K562 (cell line): ENCODE data around the gene WNT7B. TPM values are rescaled to one million over a fixed set of nuclear protein-coding genes. Genes with fewer than 3 reads are reported as not detected.

Source experiments
- ATAC-seq: fragments of 200-7000 bp; cut with Tn5 transposase; 3 replicates; pipeline ENCODE4 v1.9.1; 2020; ENCODE audit warnings: moderate library complexity
- BruUV-seq: library from RNA; stranded (reverse); fragments of 400-500 nt; replicated peaks from 2 replicates; lab custom pipeline; 2021; lab: Mats Ljungman, UMichigan
- CTCF ChIA-PET: fragments of 300-600 bp; formaldehyde crosslinking; extraction: SDS; loops from one replicate; lab custom pipeline; 2021; ENCODE audit warnings: low intra/inter-chr PET ratio; lab: Yijun Ruan, JAX
- POLR2A ChIA-PET: fragments of 300-600, 350-650 bp; sonication (Branson Sonifier 250); formaldehyde crosslinking; extraction: SDS; loops from one replicate; lab custom pipeline; 2021; ENCODE audit warnings: antibody characterized with exemption, inconsistent platforms; lab: Yijun Ruan, JAX
- DNase-seq, 4 experiments: peaks; one replicate each; pipeline versions ENCODE4 v3.0.0 to v3.0.0-alpha.2; 2011 to 2018; ENCODE audit warnings: low spot score in 3 of 4, mixed read lengths in 3 of 4; ENCODE audit errors: extremely low read depth in 1 of 4
- FAIRE-seq: peaks from 2 replicates; lab custom pipeline; 2011; peaks lifted over from hg19 to GRCh38; lab: Jason Lieb, UNC
- H2AFZ ChIP-seq: 2 replicates; pipeline ENCODE4 v1.6.0; 2011; ENCODE audit warnings: low read depth, low read length, control low read depth, inconsistent platforms
- H3K27ac ChIP-seq: fragments of 200-600 bp; 3 replicates; pipeline ENCODE4 v1.8.0; 2011; ENCODE audit warnings: low read depth, mild to moderate bottlenecking, control low read depth, inconsistent platforms, low read length, moderate library complexity, mixed read lengths; ENCODE audit errors: extremely low read depth
- H3K27me3 ChIP-seq, 2 experiments: fragments of 300-600 bp in 1 of 2; 2 replicates in 1 of 2; 3 replicates in 1 of 2; pipeline versions ENCODE4 v1.6.0 to v1.8.0; 2011; ENCODE audit warnings: inconsistent platforms in 2 of 2, low read length in 2 of 2, mild to moderate bottlenecking in 1 of 2, mixed read lengths in 1 of 2, moderate library complexity in 1 of 2; ENCODE audit not compliant: control insufficient read depth in 2 of 2, insufficient read depth in 2 of 2
- H3K36me3 ChIP-seq: fragments of 300-600 bp; 3 replicates; pipeline ENCODE4 v1.8.0; 2011; ENCODE audit warnings: mild to moderate bottlenecking, low read length, inconsistent platforms; ENCODE audit not compliant: control insufficient read depth, insufficient read depth
- H3K4me1 ChIP-seq, 2 experiments: fragments of 200-600 bp in 1 of 2; replicated peaks in 1 of 2; 2 replicates in 1 of 2; 3 replicates in 1 of 2; pipeline versions ENCODE4 v1.5.1 to v1.8.0; 2011; ENCODE audit warnings: inconsistent platforms in 2 of 2, low read length in 2 of 2, mild to moderate bottlenecking in 1 of 2, mixed read lengths in 1 of 2, moderate library complexity in 1 of 2; ENCODE audit not compliant: control insufficient read depth in 2 of 2, insufficient read depth in 2 of 2
- H3K4me2 ChIP-seq: 2 replicates; pipeline ENCODE4 v1.6.1; 2011; ENCODE audit warnings: low read length, control low read depth, inconsistent platforms, mixed read lengths; ENCODE audit not compliant: insufficient read depth
- H3K4me3 ChIP-seq: fragments of 200-600 bp; sonication (generic), shearing (Covaris generic); 2 replicates; pipeline ENCODE4 v1.5.1; 2016; ENCODE audit warnings: control low read depth, inconsistent platforms
- H3K79me2 ChIP-seq: fragments of 200-600 bp; 3 replicates; pipeline ENCODE4 v1.8.0; 2011; ENCODE audit warnings: low read length, inconsistent platforms; ENCODE audit not compliant: control insufficient read depth, insufficient read depth
- H3K9ac ChIP-seq, 2 experiments: 2 replicates each; pipeline versions ENCODE4 v1.6.0 to v1.6.1; 2011; ENCODE audit warnings: low read depth in 2 of 2, low read length in 2 of 2, control low read depth in 1 of 2, inconsistent platforms in 1 of 2, mild to moderate bottlenecking in 1 of 2, mixed read lengths in 1 of 2; ENCODE audit not compliant: insufficient read depth in 1 of 2
- H3K9me1 ChIP-seq: one replicate; pipeline ENCODE4 v1.6.0; 2011; ENCODE audit warnings: inconsistent platforms, mild to moderate bottlenecking, low read length, moderate library complexity; ENCODE audit not compliant: control insufficient read depth, insufficient read depth
- H3K9me3 ChIP-seq: replicated peaks from 2 replicates; pipeline ENCODE4 v1.5.1; 2011; ENCODE audit warnings: low read depth, low read length, inconsistent platforms; ENCODE audit not compliant: control insufficient read depth, insufficient read depth
- H4K20me1 ChIP-seq: replicated peaks from 2 replicates; pipeline ENCODE4 v1.6.1; 2011; ENCODE audit warnings: low read length, inconsistent platforms, mixed read lengths; ENCODE audit not compliant: control insufficient read depth, insufficient read depth
- CAMTA2 ChIP-seq: fragments of 250-450 bp; sonication (Bioruptor Pico); conservative IDR thresholded peaks from 2 replicates; pipeline ENCODE4 v1.5.1; 2022
- FOXP1 ChIP-seq: sonication (generic); formaldehyde crosslinking; IDR thresholded peaks from 2 replicates; pipeline ENCODE4 v1.8.0; 2022; ENCODE audit warnings: mild to moderate bottlenecking, missing genetic modification reagents
- GABPB2 ChIP-seq: fragments of 250-450 bp; sonication (Bioruptor Pico); conservative IDR thresholded peaks from 2 replicates; pipeline ENCODE4 v1.5.1; 2021; ENCODE audit warnings: mild to moderate bottlenecking
- ILF3 ChIP-seq: fragments of 450-650 bp; IDR thresholded peaks from 2 replicates; pipeline ENCODE4 v1.6.1; 2018; ENCODE audit warnings: antibody characterized with exemption, mild to moderate bottlenecking, moderate library complexity, borderline replicate concordance
- RBBP5 ChIP-seq: fragments of 200-600 bp; sonication (generic); IDR thresholded peaks from 2 replicates; pipeline ENCODE4 v1.6.1; 2012; ENCODE audit warnings: borderline replicate concordance, mild to moderate bottlenecking, low read length, control low read depth, inconsistent platforms; ENCODE audit not compliant: insufficient read depth, poor library complexity, severe bottlenecking
- RCOR1 ChIP-seq, 2 experiments: IDR thresholded peaks; 2 replicates each; pipeline ENCODE4 v1.6.1; 2012; ENCODE audit warnings: low read depth in 2 of 2, low read length in 2 of 2, borderline replicate concordance in 1 of 2, improper control_type of control experiment in 1 of 2
- RNF2 ChIP-seq: sonication (generic); IDR thresholded peaks from 2 replicates; pipeline ENCODE4 v1.6.1; 2016
- SRSF3 ChIP-seq: fragments of 200-400 bp; formaldehyde crosslinking; IDR thresholded peaks from 2 replicates; pipeline ENCODE4 v1.6.1; 2016; ENCODE audit warnings: mild to moderate bottlenecking, low read length, moderate library complexity; ENCODE audit not compliant: insufficient read depth
- TBP ChIP-seq: optimal IDR thresholded peaks from 2 replicates; pipeline ENCODE3; 2011; ENCODE audit warnings: low read depth, low read length, improper control_type of control experiment
- TEAD1 ChIP-seq, 2 experiments: fragments of 450-650 bp in 1 of 2; sonication (generic) in 1 of 2; formaldehyde crosslinking; IDR thresholded peaks; 2 replicates each; pipeline versions ENCODE4 v1.4.0 to v1.8.0; 2020 to 2022; ENCODE audit warnings: mild to moderate bottlenecking in 2 of 2, missing genetic modification reagents in 1 of 2
- ZBTB1 ChIP-seq: sonication (generic); formaldehyde crosslinking; IDR thresholded peaks from 2 replicates; pipeline ENCODE4 v1.8.1; 2023; ENCODE audit warnings: missing genetic modification reagents, low read depth, mild to moderate bottlenecking, borderline replicate concordance
- ZNF586 ChIP-seq: fragments of 450-650 bp; formaldehyde crosslinking; conservative IDR thresholded peaks from 2 replicates; pipeline ENCODE4 v1.4.0; 2020; ENCODE audit warnings: mild to moderate bottlenecking, moderate library complexity
- WGBS: fragments of 100-300 bp; shearing (Covaris generic); methylation state at CpG from one replicate; pipeline ENCODE4 v1.1.6; 2016; ENCODE audit warnings: low coverage, mixed read lengths; ENCODE audit not compliant: insufficient coverage; ENCODE audit errors: missing lambda C conversion rate; 5-methylcytosine and 5-hydroxymethylcytosine counted together
- in situ Hi-C: fragments of 300-500 bp; cut with MboI; formaldehyde crosslinking; loops from 4 replicates; pipeline ENCODE4 v1.15.0; 2018; ENCODE audit warnings: inconsistent platforms, mixed read lengths
- intact Hi-C: fragments of 100-400 bp; cut with micrococcal nuclease; formaldehyde crosslinking; loops from 2 replicates; pipeline ENCODE4 v1.14.2; 2022
- polyA plus RNA-seq, 8 experiments: library from polyadenylated mRNA; depleted of rRNA in 4 of 8; stranded (reverse) in 5 of 8; unstranded in 3 of 8; fragments of >200 nt; fragmentation: Nextera tagmentation in 2 of 8; fragmentation: Illumina TruSeq in 1 of 8; extraction: Ambion mirVana in 2 of 8; extraction: Trizol in 1 of 8; gene quantifications; 2 replicates each; pipeline versions ENCODE4 v1.2.1 to v1.2.3, GENCODE V29; 2011 to 2014; ENCODE audit warnings: inconsistent platforms in 1 of 8, missing spikeins in 1 of 8
- total RNA-seq, 7 experiments: library from RNA; depleted of rRNA in 6 of 7; stranded (reverse); fragments of >200 nt in 6 of 7; fragmentation: Illumina TruSeq in 2 of 7; extraction: Trizol in 2 of 7; gene quantifications; 2 replicates each; pipeline versions ENCODE4 v1.2.1 to v1.2.3, GENCODE V29; 2011 to 2021; ENCODE audit warnings: low replicate concordance in 1 of 7
- TF ChIP-seq, protein P1 (sequence below): sonication (generic); formaldehyde crosslinking; IDR thresholded peaks from 2 replicates; pipeline ENCODE4 v1.8.0; 2023; ENCODE audit warnings: mild to moderate bottlenecking, missing genetic modification reagents
- TF ChIP-seq, protein P2 (sequence below): sonication (generic); formaldehyde crosslinking; IDR thresholded peaks from 2 replicates; pipeline ENCODE4 v1.8.1; 2023; ENCODE audit warnings: mild to moderate bottlenecking, missing genetic modification reagents

WNT7B gene
- total and polyA plus RNA-seq, 9 of the 15 experiments (the other 6 are each of a cell fraction or from before 2014, with no cell fraction given) = not detected

DNA sequence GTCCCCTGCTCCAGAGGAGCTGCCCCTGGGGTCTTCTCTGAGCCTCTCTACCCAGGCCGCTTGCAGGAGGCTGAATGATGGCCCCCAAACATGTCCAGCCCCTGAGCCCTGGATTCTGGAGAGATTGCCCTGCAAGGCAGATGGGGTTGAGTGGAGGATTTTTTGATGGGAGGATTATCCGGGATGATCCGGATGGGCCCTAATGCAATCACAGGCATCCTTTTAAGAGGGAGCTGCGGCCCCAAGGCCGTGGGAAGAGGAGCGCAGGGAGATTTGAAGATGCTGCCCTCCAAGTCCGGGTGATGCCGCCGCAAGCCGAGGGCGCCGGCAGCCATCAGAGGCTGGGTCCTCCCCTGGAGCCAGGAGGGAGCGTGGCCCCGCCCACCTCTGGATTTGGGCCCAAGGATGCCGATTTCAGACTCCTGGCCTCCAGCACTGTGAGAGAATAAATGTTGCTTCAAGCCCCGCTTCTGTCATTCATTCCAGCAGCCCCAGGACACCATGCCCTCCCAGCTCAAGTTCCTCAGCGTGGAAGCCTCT, 66.0 kb downstream of the WNT7B start:
- FAIRE-seq (no peak), ATAC-seq (peak; percentile 25; the same call in 1 of the 3 replicates), DNase-seq (peak in 2 of 4 experiments; percentile 20 to 22)
- H3K4me1 ChIP-seq = peaks cover 0 to 6% of the 10 kb centered on the region in 2 experiments; a peak in 2 of 5 replicates
- no peaks in the 10 kb centered on the region for H3K9me1 ChIP-seq
- TF ChIP-seq, protein P1, sequence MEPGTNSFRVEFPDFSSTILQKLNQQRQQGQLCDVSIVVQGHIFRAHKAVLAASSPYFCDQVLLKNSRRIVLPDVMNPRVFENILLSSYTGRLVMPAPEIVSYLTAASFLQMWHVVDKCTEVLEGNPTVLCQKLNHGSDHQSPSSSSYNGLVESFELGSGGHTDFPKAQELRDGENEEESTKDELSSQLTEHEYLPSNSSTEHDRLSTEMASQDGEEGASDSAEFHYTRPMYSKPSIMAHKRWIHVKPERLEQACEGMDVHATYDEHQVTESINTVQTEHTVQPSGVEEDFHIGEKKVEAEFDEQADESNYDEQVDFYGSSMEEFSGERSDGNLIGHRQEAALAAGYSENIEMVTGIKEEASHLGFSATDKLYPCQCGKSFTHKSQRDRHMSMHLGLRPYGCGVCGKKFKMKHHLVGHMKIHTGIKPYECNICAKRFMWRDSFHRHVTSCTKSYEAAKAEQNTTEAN (CRISPR knock-in tag) = no peak
- TF ChIP-seq TEAD1 (CRISPR knock-in tag; IDR thresholded peaks at IDR 0.05) = no peak
- TF ChIP-seq, protein P2, sequence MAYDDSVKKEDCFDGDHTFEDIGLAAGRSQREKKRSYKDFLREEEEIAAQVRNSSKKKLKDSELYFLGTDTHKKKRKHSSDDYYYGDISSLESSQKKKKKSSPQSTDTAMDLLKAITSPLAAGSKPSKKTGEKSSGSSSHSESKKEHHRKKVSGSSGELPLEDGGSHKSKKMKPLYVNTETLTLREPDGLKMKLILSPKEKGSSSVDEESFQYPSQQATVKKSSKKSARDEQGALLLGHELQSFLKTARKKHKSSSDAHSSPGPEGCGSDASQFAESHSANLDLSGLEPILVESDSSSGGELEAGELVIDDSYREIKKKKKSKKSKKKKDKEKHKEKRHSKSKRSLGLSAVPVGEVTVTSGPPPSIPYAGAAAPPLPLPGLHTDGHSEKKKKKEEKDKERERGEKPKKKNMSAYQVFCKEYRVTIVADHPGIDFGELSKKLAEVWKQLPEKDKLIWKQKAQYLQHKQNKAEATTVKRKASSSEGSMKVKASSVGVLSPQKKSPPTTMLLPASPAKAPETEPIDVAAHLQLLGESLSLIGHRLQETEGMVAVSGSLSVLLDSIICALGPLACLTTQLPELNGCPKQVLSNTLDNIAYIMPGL (CRISPR knock-in tag) = no peak
- no peak for TF ChIP-seq RBBP5
- TF ChIP-seq CAMTA2 (CRISPR knock-in tag) = no peak
- TF ChIP-seq GABPB2 (CRISPR knock-in tag) = no peak
- TF ChIP-seq ILF3 = no peak
- no peak for TF ChIP-seq ZBTB1 (CRISPR knock-in tag)
- TF ChIP-seq TBP = no peak
- no peak for TF ChIP-seq FOXP1 (CRISPR knock-in tag)
- no peak for TF ChIP-seq RNF2
- TF ChIP-seq ZNF586 (CRISPR knock-in tag) = no peak
- no peak for TF ChIP-seq RCOR1 (IDR thresholded peaks at IDR 0.05; ENCODE audit: borderline replicate concordance in 1 of 2, low read depth in 2 of 2, low read length in 2 of 2)
- TF ChIP-seq SRSF3 = no peak
- no peak overlapping the region for H3K4me3 ChIP-seq
- no TSS peak for BruUV-seq
- in situ Hi-C loops (no loop called here), intact Hi-C loops (no loop called here)
- H3K9ac ChIP-seq = no peak overlapping the region
- no peaks in the 10 kb centered on the region; the same call in 1 of the 2 replicates for H4K20me1 ChIP-seq
- ChIA-PET CTCF (no interaction called here), POLR2A (interaction anchor here (0.6 kb wide), 1 partner anchor 136 kb away, joined by 4 read pairs; no protein-coding TSS in a partner anchor)
- WGBS = 10% methylated on average over 14 of the region's 17 CpGs
- H3K27me3 ChIP-seq = peaks cover under 1 to 28% of the 10 kb centered on the region in 2 experiments; a peak in 2 of 5 replicates
- no peak overlapping the region for H2AFZ ChIP-seq
- no peak overlapping the region for H3K4me2 ChIP-seq
- no peaks in the 10 kb centered on the region for H3K9me3 ChIP-seq
- no peaks in the 10 kb centered on the region for H3K36me3 ChIP-seq
- no peaks in the 10 kb centered on the region for H3K79me2 ChIP-seq
- no peak overlapping the region for H3K27ac ChIP-seq
